Stomach smooth muscle (tissue), 2 donors: ENCODE data around the gene RAB6C.
"Not testable (repeated sequence)": the region's sequence is repeated elsewhere in the genome, so short reads cannot be mapped to it uniquely, and the experiment has no call there.

ENCODE experiments used
- H3K27ac ChIP-seq: one replicate; pipeline ENCODE4 v1.7.0; 2013; ENCODE audit warnings: mild to moderate bottlenecking, low read length, inconsistent platforms
- H3K27me3 ChIP-seq, 2 donors: one replicate each; pipeline ENCODE4 v1.7.0; 2013; ENCODE audit warnings: low read length in 2 of 2; ENCODE audit not compliant: insufficient read depth in 2 of 2, control insufficient read depth in 1 of 2
- H3K36me3 ChIP-seq, 2 donors: one replicate each; pipeline ENCODE4 v1.7.0; 2013; ENCODE audit warnings: low read length in 2 of 2; ENCODE audit not compliant: control insufficient read depth in 2 of 2, insufficient read depth in 2 of 2
- H3K4me1 ChIP-seq: one replicate; pipeline ENCODE4 v1.7.0; 2013; ENCODE audit warnings: low read length; ENCODE audit not compliant: control insufficient read depth, insufficient read depth
- H3K4me3 ChIP-seq, 2 donors: one replicate each; pipeline ENCODE4 v1.7.0; 2013; ENCODE audit warnings: low read length in 2 of 2
- H3K9ac ChIP-seq, 2 donors: one replicate each; pipeline ENCODE4 v1.7.0; 2013; ENCODE audit warnings: low read length in 2 of 2, mild to moderate bottlenecking in 1 of 2
- H3K9me3 ChIP-seq, 2 donors: one replicate each; pipeline ENCODE4 v1.7.0; 2013; ENCODE audit warnings: low read length in 2 of 2; ENCODE audit not compliant: control insufficient read depth in 2 of 2
- donor health status: healthy.
- donor health status: Pancreatic carcinoma.

The RAB6C gene

GRCh38 chr2:129996657-129997237, 17.3 kb downstream of the RAB6C start:
- H3K27me3 ChIP-seq = not testable (repeated sequence)

GRCh38 chr2:129998771-129999170, 19.3 kb downstream of the RAB6C start:
- H3K27me3 ChIP-seq, H3K4me3 ChIP-seq, H3K27ac ChIP-seq, H3K9me3 ChIP-seq, H3K9ac ChIP-seq, H3K36me3 ChIP-seq, H3K4me1 ChIP-seq: not testable (repeated sequence)

More at GRCh38 chr2:129996657-129997237, 17.3 kb downstream of the RAB6C start:
- H3K9ac ChIP-seq, H3K27ac ChIP-seq, H3K9me3 ChIP-seq, H3K4me3 ChIP-seq, H3K4me1 ChIP-seq, H3K36me3 ChIP-seq: not testable (repeated sequence)

GRCh38 chr2:130005862-130006261, 26.4 kb downstream of the RAB6C start:
- not testable (repeated sequence) for H3K9me3 ChIP-seq, H3K27me3 ChIP-seq, H3K4me1 ChIP-seq, H3K9ac ChIP-seq, H3K36me3 ChIP-seq, H3K4me3 ChIP-seq, H3K27ac ChIP-seq

- not testable (repeated sequence) for H3K27me3 ChIP-seq, H3K9ac ChIP-seq
Observed at GRCh38 chr2:130016701-130017100, 37.2 kb downstream of the RAB6C start.

GRCh38 chr2:130019402-130019801, 39.9 kb downstream of the RAB6C start:
- H3K27ac ChIP-seq = no peak overlapping the region
- no peak overlapping the region for H3K4me3 ChIP-seq
- no peaks in the 10 kb centered on the region for H3K4me1 ChIP-seq
- no peaks in the 10 kb centered on the region for H3K9me3 ChIP-seq
- no peaks in the 10 kb centered on the region for H3K27me3 ChIP-seq
- H3K36me3 ChIP-seq = no peaks in the 10 kb centered on the region
- no peak overlapping the region for H3K9ac ChIP-seq

More at GRCh38 chr2:130016701-130017100, 37.2 kb downstream of the RAB6C start:
- not testable (repeated sequence) for H3K36me3 ChIP-seq, H3K4me3 ChIP-seq, H3K4me1 ChIP-seq, H3K27ac ChIP-seq, H3K9me3 ChIP-seq

- not testable (repeated sequence) for H3K27ac ChIP-seq
Observed at GRCh38 chr2:130020069-130020468, 40.6 kb downstream of the RAB6C start.

GRCh38 chr2:130025931-130026330, 46.5 kb downstream of the RAB6C start:
- not testable (repeated sequence) for H3K36me3 ChIP-seq, H3K27ac ChIP-seq, H3K4me1 ChIP-seq, H3K9me3 ChIP-seq, H3K9ac ChIP-seq, H3K27me3 ChIP-seq, H3K4me3 ChIP-seq

More at GRCh38 chr2:130020069-130020468, 40.6 kb downstream of the RAB6C start:
- not testable (repeated sequence) for H3K9me3 ChIP-seq, H3K4me3 ChIP-seq, H3K27me3 ChIP-seq, H3K9ac ChIP-seq, H3K4me1 ChIP-seq, H3K36me3 ChIP-seq
